SW480 (cell line): ENCODE measurements around the gene MINDY2.

Experiments used
- DNase-seq: peaks from one replicate; pipeline ENCODE4 v3.0.0-alpha.2; 2016; ENCODE audit warnings: low spot score

Gene MINDY2

DNA sequence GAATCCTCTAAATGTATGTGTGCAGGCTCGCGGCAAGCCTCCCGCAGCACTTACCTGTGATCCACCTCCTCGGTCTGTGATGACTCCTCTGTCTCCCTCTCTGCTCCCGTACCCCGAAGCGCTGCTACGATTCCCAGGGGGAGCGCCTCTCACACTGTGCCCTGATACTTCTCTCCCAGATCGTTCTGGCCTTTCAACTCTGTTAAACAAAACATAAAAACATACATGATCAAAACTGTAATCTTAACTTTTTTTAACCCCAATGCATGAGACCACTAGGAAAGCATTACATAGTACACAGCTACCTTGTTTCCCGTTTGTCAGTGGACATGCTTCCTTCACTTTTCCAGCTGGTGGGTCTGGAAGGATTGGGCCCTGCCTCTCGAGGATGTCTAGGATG is 115.8 kb downstream of the MINDY2 start:
- DNase-seq = no peak

GRCh38 chr15:58889363-58889762 is 118.3 kb downstream of the MINDY2 start:
- no peak for DNase-seq

GRCh38 chr15:58898150-58898680 is 127.1 kb downstream of the MINDY2 start:
- DNase-seq = no peak

- no peak for DNase-seq
These were observed 129.5 kb downstream of the MINDY2 start for GRCh38 chr15:58900631-58901030.

- DNase-seq = no peak
These were observed 137.6 kb downstream of the MINDY2 start for GRCh38 chr15:58908550-58909309.

- no peak for DNase-seq
These were observed 138.5 kb downstream of the MINDY2 start for GRCh38 chr15:58909616-58910015.

DNA sequence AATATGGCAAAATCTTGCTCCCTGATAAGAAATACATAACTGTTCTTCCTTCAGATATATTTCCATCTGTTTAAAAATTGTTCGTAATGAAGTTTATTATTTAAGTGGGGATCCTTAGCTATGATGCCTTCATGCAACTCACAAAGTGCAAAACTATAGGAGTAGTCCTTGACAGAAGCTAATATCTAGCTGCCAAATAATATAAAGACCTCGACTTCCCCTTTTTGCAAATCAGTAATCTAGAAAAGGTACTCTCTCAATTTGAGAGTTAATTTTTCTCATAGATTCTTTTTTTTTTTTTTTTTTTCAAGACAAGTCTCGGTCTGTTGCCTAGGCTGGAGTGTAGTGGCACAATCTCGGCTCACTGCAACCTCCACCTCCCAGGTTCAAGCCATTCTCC is 139.4 kb downstream of the MINDY2 start:
- no peak for DNase-seq
